ENCODE measurements around the gene SENP6.

SENP6 gene, protein sequence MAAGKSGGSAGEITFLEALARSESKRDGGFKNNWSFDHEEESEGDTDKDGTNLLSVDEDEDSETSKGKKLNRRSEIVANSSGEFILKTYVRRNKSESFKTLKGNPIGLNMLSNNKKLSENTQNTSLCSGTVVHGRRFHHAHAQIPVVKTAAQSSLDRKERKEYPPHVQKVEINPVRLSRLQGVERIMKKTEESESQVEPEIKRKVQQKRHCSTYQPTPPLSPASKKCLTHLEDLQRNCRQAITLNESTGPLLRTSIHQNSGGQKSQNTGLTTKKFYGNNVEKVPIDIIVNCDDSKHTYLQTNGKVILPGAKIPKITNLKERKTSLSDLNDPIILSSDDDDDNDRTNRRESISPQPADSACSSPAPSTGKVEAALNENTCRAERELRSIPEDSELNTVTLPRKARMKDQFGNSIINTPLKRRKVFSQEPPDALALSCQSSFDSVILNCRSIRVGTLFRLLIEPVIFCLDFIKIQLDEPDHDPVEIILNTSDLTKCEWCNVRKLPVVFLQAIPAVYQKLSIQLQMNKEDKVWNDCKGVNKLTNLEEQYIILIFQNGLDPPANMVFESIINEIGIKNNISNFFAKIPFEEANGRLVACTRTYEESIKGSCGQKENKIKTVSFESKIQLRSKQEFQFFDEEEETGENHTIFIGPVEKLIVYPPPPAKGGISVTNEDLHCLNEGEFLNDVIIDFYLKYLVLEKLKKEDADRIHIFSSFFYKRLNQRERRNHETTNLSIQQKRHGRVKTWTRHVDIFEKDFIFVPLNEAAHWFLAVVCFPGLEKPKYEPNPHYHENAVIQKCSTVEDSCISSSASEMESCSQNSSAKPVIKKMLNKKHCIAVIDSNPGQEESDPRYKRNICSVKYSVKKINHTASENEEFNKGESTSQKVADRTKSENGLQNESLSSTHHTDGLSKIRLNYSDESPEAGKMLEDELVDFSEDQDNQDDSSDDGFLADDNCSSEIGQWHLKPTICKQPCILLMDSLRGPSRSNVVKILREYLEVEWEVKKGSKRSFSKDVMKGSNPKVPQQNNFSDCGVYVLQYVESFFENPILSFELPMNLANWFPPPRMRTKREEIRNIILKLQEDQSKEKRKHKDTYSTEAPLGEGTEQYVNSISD

DNA sequence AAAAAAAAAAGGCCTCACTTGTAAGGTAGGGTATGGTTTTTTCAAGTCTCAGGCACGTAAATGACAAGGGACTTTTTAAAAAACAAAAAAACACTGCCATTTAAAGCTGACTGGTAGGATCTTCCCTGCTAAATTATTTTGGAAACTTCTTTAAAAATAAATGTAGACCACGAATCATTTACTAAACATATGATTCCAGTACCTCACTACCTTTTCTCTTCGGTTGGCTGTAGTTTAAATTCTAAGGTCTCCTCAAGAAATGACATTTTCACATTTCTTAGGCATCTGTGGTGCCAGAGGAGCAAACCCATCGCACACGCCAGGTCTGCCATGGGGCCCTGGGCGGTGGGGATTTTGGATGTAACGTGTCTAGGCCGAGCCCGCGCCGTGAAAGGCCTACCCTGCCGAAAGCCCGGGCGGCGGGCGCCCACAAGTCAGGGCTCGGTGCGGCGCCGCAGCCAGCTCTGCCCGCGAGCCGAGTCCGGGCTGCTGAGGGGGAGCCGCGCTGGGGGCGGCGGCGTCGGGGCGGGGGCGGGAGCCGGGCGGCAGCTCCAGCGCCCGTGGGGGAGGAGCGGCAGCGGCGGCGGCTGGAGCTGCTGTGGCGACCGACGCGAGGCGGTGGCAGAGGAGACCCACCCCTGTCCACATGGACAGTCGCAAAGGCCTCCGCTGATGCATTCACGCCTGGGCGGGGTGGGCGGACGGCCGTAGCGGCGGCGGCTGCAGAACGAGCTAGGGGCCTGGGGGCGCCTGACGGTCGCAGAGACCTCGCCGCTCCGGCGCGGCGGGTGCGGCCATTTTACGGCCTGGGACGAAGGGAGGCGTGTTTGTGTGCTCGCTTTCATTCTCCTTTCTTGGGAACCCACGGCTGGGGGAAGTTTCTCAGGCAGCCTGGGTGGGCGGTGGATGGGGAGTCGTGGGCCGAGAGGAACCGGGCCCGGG lies at the start of gene SENP6:
TSS of gene SENP6 (plus strand) at position 577 of the 942 bp plus-strand sequence. CDS start 645 bp downstream, outside the sequence.
- DNase-seq (ENCODE audit: extremely low spot score): peak; percentile 66
- CTCF ChIA-PET: no interaction called here

DNA sequence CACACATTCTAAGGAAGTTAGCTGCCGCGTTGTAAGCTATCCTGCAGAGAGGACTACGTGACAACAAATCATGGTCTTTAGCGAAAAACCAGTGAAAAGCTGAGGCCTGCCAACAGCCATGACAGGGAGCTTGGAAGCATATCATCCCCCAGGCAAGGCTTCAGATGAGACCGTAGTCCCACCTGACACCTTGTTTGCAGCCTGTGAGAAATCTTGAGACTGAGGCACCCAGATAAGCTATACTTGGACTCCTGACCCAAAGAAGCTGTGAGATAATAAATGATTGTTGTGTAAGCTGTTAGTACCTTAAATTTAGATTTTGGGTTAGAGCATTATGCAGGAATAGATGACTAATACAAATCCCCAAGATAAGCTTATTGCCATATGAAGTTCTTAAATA lies 45.4 kb upstream of the SENP6 start:
- no peak for TF ChIP-seq L3MBTL2 (conservative IDR thresholded peaks at IDR 0.05)
- no peak for TF ChIP-seq TARDBP (IDR thresholded peaks at IDR 0.05)
- TF ChIP-seq ELF4 (IDR thresholded peaks at IDR 0.05): no peak
- TF ChIP-seq LEF1 (IDR thresholded peaks at IDR 0.05; ENCODE audit: borderline replicate concordance): no peak
- TF ChIP-seq FOXM1 (IDR thresholded peaks at IDR 0.05; ENCODE audit: borderline replicate concordance): no peak
- no peak for TF ChIP-seq BHLHE40 (IDR thresholded peaks at IDR 0.05; ENCODE audit: borderline replicate concordance)
- TF ChIP-seq, protein P1, sequence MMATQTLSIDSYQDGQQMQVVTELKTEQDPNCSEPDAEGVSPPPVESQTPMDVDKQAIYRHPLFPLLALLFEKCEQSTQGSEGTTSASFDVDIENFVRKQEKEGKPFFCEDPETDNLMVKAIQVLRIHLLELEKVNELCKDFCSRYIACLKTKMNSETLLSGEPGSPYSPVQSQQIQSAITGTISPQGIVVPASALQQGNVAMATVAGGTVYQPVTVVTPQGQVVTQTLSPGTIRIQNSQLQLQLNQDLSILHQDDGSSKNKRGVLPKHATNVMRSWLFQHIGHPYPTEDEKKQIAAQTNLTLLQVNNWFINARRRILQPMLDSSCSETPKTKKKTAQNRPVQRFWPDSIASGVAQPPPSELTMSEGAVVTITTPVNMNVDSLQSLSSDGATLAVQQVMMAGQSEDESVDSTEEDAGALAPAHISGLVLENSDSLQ (IDR thresholded peaks at IDR 0.05): no peak
- no peak for TF ChIP-seq SUZ12 (IDR thresholded peaks at IDR 0.05)
- no peak for TF ChIP-seq ZNF384 (IDR thresholded peaks at IDR 0.05)
- no peak for TF ChIP-seq FOXA1 (IDR thresholded peaks at IDR 0.05)
- no peak for TF ChIP-seq HDGF (IDR thresholded peaks at IDR 0.05; ENCODE audit: borderline replicate concordance)
- ChIA-PET POLR2A (interaction anchor here (1.6 kb wide), 1 partner anchor 46 kb away, joined by 6 read pairs; the partner anchor contains the start of gene SENP6), CTCF (interaction anchor here (1.0 to 1.6 kb wide), 2 partner anchors 10 to 14 kb away, joined by 3 to 7 read pairs; no protein-coding TSS in a partner anchor)
- DNase-seq (ENCODE audit: extremely low spot score): no peak

More for the DNA sequence above, at the start of gene SENP6:
- TF ChIP-seq FOXM1 (IDR thresholded peaks at IDR 0.05; ENCODE audit: borderline replicate concordance): 0 out of 2 replicates have a peak, but pooled peaks have one; percentile 33
- TF ChIP-seq NFRKB (IDR thresholded peaks at IDR 0.05): no peak
- no peak for TF ChIP-seq ZNF384 (IDR thresholded peaks at IDR 0.05)
- POLR2A ChIA-PET: interaction anchor here (0.6 to 3.2 kb wide), 16 partner anchors 10 to 319 kb away, joined by 3 to 18 read pairs (median 4); partner anchors contain the start of genes FILIP1 and TMEM30A

DNA sequence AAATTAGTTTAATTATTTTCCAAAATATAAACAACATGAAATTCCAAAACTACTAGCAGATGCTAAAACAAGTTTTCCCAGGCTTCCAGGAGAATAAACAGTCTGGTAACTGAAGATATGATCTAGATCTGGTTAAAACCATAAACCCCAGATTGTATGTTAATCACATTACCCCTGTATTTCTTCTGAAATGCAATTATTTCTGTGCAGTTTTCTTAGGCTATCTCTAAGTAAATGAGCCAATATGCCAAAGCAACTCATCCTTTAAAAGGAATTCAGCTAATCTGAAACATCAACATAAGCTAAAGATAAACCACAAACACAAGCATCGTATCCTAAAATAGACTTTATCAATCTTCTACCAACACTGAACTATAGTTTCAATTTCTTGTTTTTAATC lies 44.6 kb upstream of the SENP6 start:
- TF ChIP-seq TARDBP (IDR thresholded peaks at IDR 0.05): no peak
- no peak for TF ChIP-seq CTBP1 (IDR thresholded peaks at IDR 0.05; ENCODE audit: borderline replicate concordance)
- TF ChIP-seq, protein P1 (IDR thresholded peaks at IDR 0.05): no peak
- no peak for TF ChIP-seq SP1 (IDR thresholded peaks at IDR 0.05)
- TF ChIP-seq L3MBTL2 (conservative IDR thresholded peaks at IDR 0.05): no peak
- no peak for TF ChIP-seq FOXA1 (IDR thresholded peaks at IDR 0.05)
- DNase-seq (ENCODE audit: extremely low spot score): no peak
- POLR2A ChIA-PET: interaction anchor here (1.6 kb wide), 1 partner anchor 45 kb away, joined by 6 read pairs; the partner anchor contains the start of gene SENP6
- CTCF ChIA-PET: interaction anchor here (1.0 kb wide), 1 partner anchor 298 kb away, joined by 3 read pairs; no protein-coding TSS in a partner anchor

DNA sequence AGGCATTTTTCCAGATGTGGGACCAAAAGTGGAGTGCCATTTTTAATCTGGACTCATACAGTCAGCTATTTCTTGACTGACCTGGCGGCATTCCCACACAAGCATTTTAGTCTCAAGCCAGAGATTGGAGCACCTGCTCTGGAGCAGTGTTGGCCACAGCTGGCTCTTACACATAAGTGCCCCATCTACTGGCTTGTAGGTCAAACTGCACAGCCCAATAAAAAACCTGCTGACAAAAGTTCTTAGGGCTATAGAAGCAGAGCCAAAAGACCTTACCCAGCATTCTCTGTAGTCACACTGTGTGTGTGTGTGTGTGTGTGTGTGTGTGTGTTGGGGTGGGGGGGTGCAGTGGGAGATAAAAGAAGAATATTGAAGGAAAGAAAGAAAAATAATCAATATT lies 38.6 kb upstream of the SENP6 start:
- DNase-seq (ENCODE audit: extremely low spot score): peak; percentile 30
- CTCF ChIA-PET: interaction anchor here (0.7 to 1.2 kb wide), 2 partner anchors 34 to 373 kb away, joined by 3 read pairs; no protein-coding TSS in a partner anchor

DNA sequence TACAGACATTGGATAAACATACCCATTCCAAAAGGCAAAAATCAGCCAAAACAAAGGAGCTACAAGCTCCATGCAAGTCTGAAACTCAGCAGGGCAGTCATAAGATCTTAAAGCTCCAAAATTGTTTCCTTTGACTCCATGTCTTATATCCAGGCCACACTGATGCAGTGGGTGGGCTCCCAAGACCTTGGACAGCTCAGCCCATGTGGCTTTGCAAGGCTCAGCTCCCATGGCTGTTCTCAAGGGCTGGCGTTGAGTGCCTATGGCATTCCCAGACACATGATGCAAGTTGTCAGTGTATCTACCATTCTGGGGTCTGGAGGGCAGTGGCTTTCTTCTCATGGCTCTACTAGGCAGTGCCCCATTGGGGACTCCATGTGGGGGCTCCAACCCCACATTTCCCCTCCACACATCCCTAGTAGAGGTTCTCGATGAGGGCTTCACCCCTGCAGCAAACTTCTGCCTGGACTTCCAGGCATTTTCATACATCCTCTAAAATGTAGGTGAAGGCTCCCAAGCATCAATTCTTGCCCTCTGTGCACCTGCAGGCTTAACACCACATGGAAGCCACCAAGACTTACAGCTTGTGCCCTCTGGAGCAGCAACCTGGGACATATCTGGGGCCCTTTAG lies 35.4 kb upstream of the SENP6 start:
- POLR2A ChIA-PET: no interaction called here
- DNase-seq (ENCODE audit: extremely low spot score): no peak
- CTCF ChIA-PET: no interaction called here
- no peak for TF ChIP-seq LEF1 (IDR thresholded peaks at IDR 0.05; ENCODE audit: borderline replicate concordance)
- TF ChIP-seq HDGF (IDR thresholded peaks at IDR 0.05; ENCODE audit: borderline replicate concordance): no peak
- no peak for TF ChIP-seq TARDBP (IDR thresholded peaks at IDR 0.05)
- no peak for TF ChIP-seq BHLHE40 (IDR thresholded peaks at IDR 0.05; ENCODE audit: borderline replicate concordance)
- TF ChIP-seq, protein P1 (IDR thresholded peaks at IDR 0.05): no peak
- no peak for TF ChIP-seq ELF4 (IDR thresholded peaks at IDR 0.05)
- TF ChIP-seq L3MBTL2 (conservative IDR thresholded peaks at IDR 0.05): no peak
- TF ChIP-seq FOXA1 (IDR thresholded peaks at IDR 0.05): no peak
- no peak for TF ChIP-seq SP1 (IDR thresholded peaks at IDR 0.05)
- TF ChIP-seq NFRKB (IDR thresholded peaks at IDR 0.05): no peak
- TF ChIP-seq ARNT (IDR thresholded peaks at IDR 0.05): no peak
- no peak for TF ChIP-seq SUZ12 (IDR thresholded peaks at IDR 0.05)
- TF ChIP-seq FOXK2 (IDR thresholded peaks at IDR 0.05): no peak
- TF ChIP-seq FOXM1 (IDR thresholded peaks at IDR 0.05; ENCODE audit: borderline replicate concordance): no peak
- TF ChIP-seq CTBP1 (IDR thresholded peaks at IDR 0.05; ENCODE audit: borderline replicate concordance): no peak
- no peak for TF ChIP-seq ZNF384 (IDR thresholded peaks at IDR 0.05)

More for the DNA sequence above, 38.6 kb upstream of the SENP6 start:
- POLR2A ChIA-PET: no interaction called here
- TF ChIP-seq SUZ12 (IDR thresholded peaks at IDR 0.05): no peak
- TF ChIP-seq LEF1 (IDR thresholded peaks at IDR 0.05; ENCODE audit: borderline replicate concordance): no peak
- TF ChIP-seq ELF4 (IDR thresholded peaks at IDR 0.05): no peak
- TF ChIP-seq FOXM1 (IDR thresholded peaks at IDR 0.05; ENCODE audit: borderline replicate concordance): no peak
- TF ChIP-seq FOXK2 (IDR thresholded peaks at IDR 0.05): no peak

Measured in HEK293T (cell line).